ENCODE data around the gene DUSP14. TPM values are rescaled to one million over a fixed set of nuclear protein-coding genes. Genes with fewer than 3 reads are reported as not detected.

DUSP14 gene
- total RNA-seq, 1 donor from 2014 or later, result 11.2 TPM

- DNase-seq, result no peak
These were observed 28.2 kb downstream of the DUSP14 start for GRCh38 chr17:37517881-37518280.

- no peak for DNase-seq
These were observed 29.1 kb downstream of the DUSP14 start for GRCh38 chr17:37518826-37519225.

GRCh38 chr17:37519251-37519985 is 29.7 kb downstream of the DUSP14 start:
- no peak for DNase-seq

GRCh38 chr17:37520174-37520573 is 30.5 kb downstream of the DUSP14 start:
- DNase-seq, result no peak

DNA sequence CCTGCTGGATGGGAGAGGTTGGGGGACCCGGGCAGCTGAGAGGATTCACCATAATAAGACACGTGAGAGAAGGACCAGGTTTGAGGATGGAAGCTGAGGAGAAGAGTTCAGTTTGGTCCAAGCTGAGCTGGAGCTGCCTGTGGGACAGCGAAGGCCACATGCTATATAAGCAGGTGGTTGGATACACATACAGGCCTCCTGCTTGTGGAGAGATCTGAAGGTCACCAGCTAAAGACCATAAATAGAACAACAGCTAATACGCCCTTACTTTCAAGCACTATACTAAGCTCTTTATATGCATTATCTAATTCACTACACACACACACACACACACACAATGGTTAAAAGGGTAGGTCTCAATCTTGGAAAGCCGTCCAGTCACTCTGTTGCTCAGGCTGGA is 32.1 kb downstream of the DUSP14 start:
- no peak for DNase-seq

- DNase-seq, result no peak
These were observed 34.1 kb downstream of the DUSP14 start for GRCh38 chr17:37523715-37524219.

DNA sequence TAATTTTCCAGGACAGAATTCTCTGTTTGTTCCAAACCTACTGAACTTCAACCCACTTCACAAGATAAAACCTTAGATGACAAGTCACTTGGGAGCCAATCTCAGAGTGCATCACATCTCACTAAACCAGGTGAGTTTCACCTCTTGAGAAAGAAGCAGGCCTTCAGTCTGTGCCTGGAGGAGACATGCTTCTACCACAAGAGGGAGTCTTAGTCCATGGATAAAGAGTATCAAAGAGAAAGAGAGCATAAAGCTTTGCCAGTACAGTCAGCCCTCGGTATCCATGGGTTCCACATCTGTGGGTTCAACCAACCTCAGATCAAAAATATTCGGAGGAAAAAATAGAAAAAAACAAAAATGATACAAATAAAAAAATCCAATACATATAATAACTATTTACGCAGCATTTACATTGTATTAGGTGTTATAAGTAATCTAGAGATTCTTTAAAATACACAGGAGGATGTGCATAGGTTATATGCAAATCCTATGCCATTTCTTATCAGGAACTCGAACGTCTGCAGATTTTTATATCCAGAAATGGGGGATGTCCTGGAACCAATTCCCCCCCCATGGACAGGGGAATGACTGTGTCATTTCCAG is 37.7 kb downstream of the DUSP14 start:
- no peak for DNase-seq

DNA sequence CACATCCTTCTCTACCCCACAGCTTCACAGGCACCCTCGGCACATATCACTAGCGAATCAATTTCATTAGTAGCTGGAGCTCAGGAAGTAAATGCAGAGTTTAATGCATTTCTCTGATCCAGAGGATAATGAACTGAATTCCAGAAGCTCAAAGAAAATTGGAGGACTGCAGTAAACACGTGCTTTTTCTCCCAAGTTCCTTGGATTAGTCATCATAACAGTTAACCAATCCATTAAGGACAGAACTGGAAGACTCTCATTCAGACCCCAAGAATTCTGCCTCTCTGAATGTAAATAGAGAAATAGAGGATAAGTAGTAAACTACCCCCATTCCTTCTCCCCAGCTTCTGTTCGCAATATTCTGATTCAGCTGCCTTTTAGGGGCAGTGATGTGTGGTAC is 40.7 kb downstream of the DUSP14 start:
- DNase-seq, result no peak

GRCh38 chr17:37532756-37533155 is 43.1 kb downstream of the DUSP14 start:
- DNase-seq, result no peak

DNA sequence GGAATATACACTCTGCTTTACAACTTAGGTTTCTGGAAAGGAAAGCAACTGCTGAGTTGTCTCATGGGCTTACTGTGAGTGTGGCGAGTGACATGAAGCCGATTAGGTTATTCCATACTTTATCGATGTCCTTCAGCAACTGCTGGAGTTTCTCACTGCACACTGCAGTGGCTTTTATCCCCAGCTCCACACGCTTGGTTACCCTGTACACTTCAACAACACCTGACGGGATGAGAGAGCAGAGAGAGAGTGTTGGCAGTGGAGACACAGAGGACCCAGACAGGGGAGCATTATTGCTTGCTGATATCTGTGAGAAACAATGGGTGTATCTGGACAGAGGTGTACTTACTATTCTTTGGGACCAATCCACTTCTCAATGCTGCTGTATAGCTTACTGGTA is 46.2 kb downstream of the DUSP14 start:
- DNase-seq, result no peak

- DNase-seq, result no peak
These were observed 49.4 kb downstream of the DUSP14 start for GRCh38 chr17:37538981-37539659.

- DNase-seq, result no peak
These were observed 52.4 kb downstream of the DUSP14 start for GRCh38 chr17:37541880-37542660.

DNA sequence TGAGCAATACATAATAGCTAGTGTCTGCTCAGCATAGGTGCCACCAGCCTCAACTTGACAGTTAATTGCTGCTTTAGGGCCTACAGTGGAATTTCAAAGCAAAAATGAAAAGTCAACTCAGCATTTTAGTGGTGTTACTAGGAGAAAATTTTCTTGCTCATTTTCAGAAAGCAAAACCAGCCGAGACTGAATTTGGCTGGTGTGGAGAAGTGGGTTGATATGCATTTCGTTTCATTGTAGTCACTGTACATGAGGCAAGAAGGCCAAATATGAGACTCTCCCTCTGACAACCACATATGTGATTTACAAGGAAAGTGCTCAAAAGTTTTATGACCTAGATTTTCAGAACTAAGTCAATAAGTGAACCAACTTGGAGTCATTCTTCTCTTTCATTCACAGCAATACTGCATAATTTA is 54.0 kb downstream of the DUSP14 start:
- DNase-seq, result no peak

- no peak for DNase-seq
These were observed 55.8 kb downstream of the DUSP14 start for GRCh38 chr17:37545486-37545885.

DNA sequence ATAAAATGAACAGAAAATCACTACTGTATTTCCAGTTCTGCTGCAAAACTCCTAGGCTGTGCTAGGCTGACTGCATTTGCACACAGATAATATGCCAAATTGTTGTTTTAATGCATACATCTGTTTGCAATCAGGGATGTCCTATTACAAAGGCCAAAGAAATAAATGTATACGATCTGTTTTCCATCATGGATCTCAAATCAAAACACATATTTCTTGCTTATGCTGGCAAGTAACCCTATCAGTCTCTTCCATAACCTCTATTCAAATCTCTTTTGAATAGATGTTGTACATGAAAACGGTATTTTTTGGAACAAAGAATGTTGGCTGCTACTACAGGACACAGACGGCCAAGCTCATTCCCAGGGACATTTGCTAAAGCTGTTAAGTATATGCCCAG is 56.6 kb downstream of the DUSP14 start:
- DNase-seq, result no peak

DNA sequence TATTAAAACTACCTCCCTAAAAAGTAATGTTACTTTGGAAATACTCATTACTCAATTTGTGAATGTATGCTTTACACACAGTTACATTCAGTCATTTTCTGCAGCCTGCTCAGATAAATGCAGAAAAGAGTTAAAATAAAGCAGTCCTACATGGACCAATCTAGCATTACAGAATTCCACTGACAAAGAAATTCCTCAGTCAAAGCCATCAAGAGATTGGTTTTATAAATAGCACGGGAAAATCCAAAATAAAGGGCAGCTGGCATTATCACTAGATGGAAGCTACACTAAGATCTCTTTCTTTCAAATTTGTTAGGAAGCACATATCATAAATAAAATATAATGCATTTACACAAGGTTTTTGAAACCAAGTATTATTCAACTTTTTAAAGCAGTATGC is 58.3 kb downstream of the DUSP14 start:
- no peak for DNase-seq

DNA sequence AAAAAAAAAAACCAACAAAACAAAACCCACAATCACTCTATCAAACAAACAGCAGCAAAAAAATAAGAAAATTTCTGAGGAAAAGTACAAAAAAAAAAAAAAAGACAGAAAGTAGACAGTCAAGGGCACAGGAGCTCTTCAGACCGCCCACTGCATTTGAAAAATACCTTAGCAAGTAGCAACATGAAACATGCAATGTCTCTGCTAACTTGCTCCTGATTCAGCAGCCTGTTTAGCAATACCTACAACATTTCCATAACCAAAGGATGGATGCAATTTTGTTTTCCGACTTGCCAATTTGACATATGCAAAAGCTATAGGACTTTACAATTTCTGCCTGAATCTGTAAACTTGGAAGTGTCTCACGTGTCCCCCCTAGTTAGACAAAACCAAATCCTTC is 62.1 kb downstream of the DUSP14 start:
- no peak for DNase-seq

DNA sequence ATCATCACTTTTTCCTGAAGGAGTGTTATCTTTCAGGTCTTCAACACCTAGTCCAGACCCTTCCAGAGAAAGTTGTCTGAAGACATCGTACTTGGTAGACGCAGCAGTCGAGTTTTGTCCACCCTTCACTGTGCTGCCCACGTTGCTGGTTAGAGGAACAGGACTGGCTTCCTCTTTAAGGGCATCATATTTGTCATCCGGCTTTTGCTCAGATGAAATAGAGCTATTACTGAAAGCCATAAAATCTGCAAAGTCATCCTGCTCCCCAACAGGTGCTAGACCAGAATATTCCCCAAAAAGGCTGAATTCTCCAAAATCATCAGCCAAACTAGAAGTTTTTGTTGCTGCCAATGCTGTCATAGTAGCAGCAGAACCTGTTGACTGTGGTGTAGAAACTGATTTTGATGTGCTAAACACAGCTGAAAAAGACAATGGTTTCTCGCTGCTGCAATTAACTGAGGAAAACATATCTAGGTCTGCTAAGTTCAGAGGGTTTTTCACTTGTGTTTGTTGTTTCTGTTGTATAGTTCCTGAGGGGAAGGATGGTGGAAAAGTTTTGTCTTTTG is 63.8 kb downstream of the DUSP14 start:
- no peak for DNase-seq

DNA sequence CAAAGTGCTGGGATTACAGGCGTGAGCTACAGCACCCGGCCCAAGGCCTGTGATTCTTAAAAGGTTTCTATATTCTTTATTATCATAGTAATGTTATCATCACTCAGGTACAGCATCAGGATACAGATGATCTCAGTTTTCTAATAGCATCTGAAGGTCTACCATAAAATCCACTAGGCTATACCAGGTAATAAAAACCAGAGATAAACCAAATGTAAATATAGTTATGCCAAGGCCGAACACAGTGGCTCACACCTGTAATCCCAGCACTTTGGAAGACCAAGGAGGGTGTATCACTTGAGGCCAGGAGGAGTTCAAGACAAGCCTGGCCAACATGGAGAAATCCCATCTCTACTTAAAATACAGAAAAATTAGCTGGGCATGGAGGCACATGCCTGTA is 65.7 kb downstream of the DUSP14 start:
- no peak for DNase-seq

DNA sequence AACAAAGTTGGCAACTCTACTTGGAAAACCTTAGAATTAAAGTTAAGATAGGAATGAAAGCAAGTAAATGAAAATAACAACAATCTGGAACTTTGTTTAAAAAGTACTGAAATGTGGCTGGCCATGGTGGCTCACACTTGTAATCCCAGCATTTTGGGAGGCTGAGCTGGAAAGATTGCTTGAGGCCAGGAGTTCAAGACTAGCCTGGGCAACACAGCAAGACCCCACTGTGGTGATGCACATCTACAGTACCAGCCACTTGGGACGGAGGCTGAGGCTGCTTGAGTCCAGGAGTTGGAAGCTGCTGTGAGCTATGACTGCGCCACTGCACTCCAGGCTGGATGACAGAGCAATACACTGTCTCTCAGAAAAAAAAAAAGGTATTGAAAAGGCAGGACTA is 67.8 kb downstream of the DUSP14 start:
- no peak for DNase-seq

DNA sequence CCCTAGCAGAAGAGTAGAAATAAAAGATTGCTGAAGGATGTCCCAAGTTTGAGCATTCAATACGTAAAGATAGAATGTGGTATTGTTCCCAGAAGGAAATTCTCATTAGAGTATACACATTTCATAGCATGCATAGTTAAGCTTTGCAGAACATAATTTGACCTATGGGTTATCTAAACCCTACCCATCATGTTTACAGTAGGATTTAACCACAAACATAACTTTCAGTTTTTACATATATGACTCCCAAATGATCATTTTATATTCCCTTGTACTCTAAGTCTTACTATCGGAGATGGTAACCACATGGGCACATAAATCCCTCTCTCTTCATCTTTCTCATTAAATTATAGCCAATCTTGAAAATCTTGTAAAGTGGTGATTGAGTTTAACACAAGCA is 68.6 kb downstream of the DUSP14 start:
- no peak for DNase-seq

- DNase-seq, result no peak
These were observed 72.5 kb downstream of the DUSP14 start for GRCh38 chr17:37562016-37562745.

All from occipital lobe (tissue), 2 donors.